GM12892 (cell line): ENCODE data around the gene SLCO4A1.

ENCODE experiments used
- POLR2A ChIP-seq: IDR thresholded peaks from 2 replicates; pipeline ENCODE4 v1.6.1; 2011; ENCODE audit warnings: low read depth, low read length, control low read depth
- POLR2AphosphoS5 ChIP-seq: IDR thresholded peaks from 2 replicates; pipeline ENCODE4 v1.6.1; 2011; ENCODE audit warnings: low read depth, low read length, control low read depth
- TAF1 ChIP-seq: IDR thresholded peaks from 2 replicates; pipeline ENCODE4 v1.6.1; 2011; ENCODE audit warnings: low read depth, mild to moderate bottlenecking, control low read depth, low read length, borderline replicate concordance

DNA sequence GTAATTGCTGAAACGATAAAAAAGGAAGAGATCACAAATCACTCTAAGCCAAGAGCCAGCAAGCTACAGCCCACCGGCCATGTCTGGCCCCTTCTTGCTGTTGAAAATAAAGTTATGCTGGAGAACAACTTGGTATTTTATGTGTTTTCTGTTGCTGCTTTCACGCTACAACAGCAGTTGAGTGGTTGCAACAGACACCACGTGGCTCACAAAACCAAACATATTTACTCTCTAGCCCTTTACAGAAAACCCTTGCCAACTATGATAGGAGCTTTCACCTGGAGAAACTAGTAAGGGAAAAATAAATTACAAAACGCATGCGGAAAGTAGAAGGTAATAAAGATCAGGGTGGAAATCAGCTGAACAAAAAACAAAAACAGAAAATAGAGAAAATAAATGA, 41.1 kb upstream of the SLCO4A1 start:
- TF ChIP-seq POLR2A (no peak), POLR2AphosphoS5 (no peak), TAF1 (no peak)
